Measurements from ENCODE around the gene INO80C.

INO80C gene

DNA sequence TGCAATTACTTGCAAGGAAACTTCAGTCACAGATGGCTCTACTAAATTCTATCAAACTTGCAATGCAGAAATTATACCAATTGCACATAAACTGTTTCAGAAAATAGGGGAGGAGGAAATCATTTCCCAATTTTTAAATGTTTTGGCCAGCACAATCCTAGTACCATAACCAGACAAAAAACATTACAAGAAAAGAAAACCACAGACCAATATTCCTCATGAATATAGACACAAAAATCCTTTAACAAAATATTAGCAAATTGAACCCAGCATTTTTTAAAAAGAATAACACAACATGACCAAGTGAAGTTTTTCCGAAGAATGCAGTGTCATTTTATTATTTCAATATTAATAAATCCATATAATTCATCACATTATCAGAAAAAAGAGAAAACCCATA is 45.8 kb downstream of the INO80C start:
- H3K36me3 ChIP-seq (ENCODE audit: insufficient read depth, low read length) = no peaks in the 10 kb centered on the region
- no peak overlapping the region for H3K4me3 ChIP-seq (ENCODE audit: low read depth in 1 of 2, low read length in 2 of 2)
- ATAC-seq (ENCODE audit: insufficient read depth, low read depth) (no peak), DNase-seq (no peak)
- H3K9ac ChIP-seq (ENCODE audit: low read depth, low read length) = no peak overlapping the region
- no peaks in the 10 kb centered on the region for H3K79me2 ChIP-seq (ENCODE audit: insufficient read depth, low read length)
- H3K4me2 ChIP-seq (ENCODE audit: insufficient read depth, low read length) = no peak overlapping the region
- peaks cover 3% of the 10 kb centered on the region for H3K9me3 ChIP-seq (ENCODE audit: insufficient read depth, low read length, severe bottlenecking)
- no peaks in the 10 kb centered on the region for H3K4me1 ChIP-seq (ENCODE audit: insufficient read depth, low read length)
- no peaks in the 10 kb centered on the region for H3K27me3 ChIP-seq (ENCODE audit: insufficient read depth, low read length, poor library complexity)
- no peaks in the 10 kb centered on the region for H4K20me1 ChIP-seq (ENCODE audit: insufficient read depth, low read length)
- no peak overlapping the region for H3K27ac ChIP-seq (ENCODE audit: low read length)
- no peak for TF ChIP-seq EZH2 (IDR thresholded peaks at IDR 0.05; ENCODE audit: borderline replicate concordance, low read depth, low read length, severe bottlenecking)
- TF ChIP-seq, protein P1, sequence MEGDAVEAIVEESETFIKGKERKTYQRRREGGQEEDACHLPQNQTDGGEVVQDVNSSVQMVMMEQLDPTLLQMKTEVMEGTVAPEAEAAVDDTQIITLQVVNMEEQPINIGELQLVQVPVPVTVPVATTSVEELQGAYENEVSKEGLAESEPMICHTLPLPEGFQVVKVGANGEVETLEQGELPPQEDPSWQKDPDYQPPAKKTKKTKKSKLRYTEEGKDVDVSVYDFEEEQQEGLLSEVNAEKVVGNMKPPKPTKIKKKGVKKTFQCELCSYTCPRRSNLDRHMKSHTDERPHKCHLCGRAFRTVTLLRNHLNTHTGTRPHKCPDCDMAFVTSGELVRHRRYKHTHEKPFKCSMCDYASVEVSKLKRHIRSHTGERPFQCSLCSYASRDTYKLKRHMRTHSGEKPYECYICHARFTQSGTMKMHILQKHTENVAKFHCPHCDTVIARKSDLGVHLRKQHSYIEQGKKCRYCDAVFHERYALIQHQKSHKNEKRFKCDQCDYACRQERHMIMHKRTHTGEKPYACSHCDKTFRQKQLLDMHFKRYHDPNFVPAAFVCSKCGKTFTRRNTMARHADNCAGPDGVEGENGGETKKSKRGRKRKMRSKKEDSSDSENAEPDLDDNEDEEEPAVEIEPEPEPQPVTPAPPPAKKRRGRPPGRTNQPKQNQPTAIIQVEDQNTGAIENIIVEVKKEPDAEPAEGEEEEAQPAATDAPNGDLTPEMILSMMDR (IDR thresholded peaks at IDR 0.05; ENCODE audit: borderline replicate concordance, extremely low read depth, low read length, poor library complexity, severe bottlenecking) = no peak
- H2AFZ ChIP-seq (ENCODE audit: low read depth, low read length) = no peak overlapping the region

DNA sequence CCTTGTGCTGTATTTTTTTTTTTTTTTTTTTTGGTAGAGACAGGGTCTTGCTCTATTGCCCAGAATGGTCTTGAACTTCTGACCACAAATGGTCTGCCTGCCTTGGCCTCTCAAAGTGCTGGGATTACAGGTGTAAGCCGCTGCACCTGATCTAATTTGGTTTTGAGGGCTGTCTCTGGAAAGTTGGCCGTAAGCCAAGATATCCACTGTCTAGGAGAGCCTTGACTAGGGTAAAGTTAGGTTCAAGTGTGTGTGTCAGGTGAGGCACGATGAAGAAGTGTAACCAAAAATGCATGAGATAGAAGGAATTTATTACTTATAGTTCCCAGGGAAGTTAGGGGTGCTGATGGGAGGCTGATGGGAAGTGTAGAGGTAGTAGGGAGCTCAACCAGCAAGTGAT is 46.7 kb downstream of the INO80C start:
- Histone ChIP-seq H3K4me2 (ENCODE audit: insufficient read depth, low read length) (no peak overlapping the region), H3K4me1 (ENCODE audit: insufficient read depth, low read length) (no peaks in the 10 kb centered on the region), H4K20me1 (ENCODE audit: insufficient read depth, low read length) (no peaks in the 10 kb centered on the region), H3K27me3 (ENCODE audit: insufficient read depth, low read length, poor library complexity) (no peaks in the 10 kb centered on the region), H3K9me3 (ENCODE audit: insufficient read depth, low read length, severe bottlenecking) (peaks cover 3% of the 10 kb centered on the region), H3K27ac (ENCODE audit: low read length) (no peak overlapping the region), H2AFZ (ENCODE audit: low read depth, low read length) (no peak overlapping the region), H3K36me3 (ENCODE audit: insufficient read depth, low read length) (no peaks in the 10 kb centered on the region), H3K79me2 (ENCODE audit: insufficient read depth, low read length) (no peaks in the 10 kb centered on the region), H3K4me3 (ENCODE audit: low read depth in 1 of 2, low read length in 2 of 2) (no peak overlapping the region), H3K9ac (ENCODE audit: low read depth, low read length) (no peak overlapping the region)
- TF ChIP-seq EZH2 (IDR thresholded peaks at IDR 0.05; ENCODE audit: borderline replicate concordance, low read depth, low read length, severe bottlenecking) = no peak
- DNase-seq = no peak
- ATAC-seq (ENCODE audit: insufficient read depth, low read depth) = no peak

DNA sequence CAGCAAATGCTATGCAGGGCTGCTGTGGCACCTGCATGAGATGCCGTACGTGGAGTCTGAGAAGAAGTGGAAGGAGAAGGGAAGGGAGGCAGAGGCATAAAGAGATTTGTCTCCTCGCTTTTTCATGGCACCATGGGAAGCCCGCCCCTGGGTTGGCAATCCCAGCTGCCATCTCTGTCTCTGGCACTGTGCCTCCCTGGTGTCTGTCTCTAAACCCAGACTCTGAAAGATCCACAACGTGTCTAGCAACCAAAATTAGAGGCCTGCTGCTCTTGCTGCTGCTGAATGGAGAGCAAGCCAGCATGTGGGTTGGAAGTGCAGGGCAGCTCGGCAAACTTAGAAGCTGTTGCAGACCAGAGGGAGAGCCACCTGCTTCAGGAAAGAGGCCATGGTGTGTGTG is 53.1 kb downstream of the INO80C start:
- no peaks in the 10 kb centered on the region for H3K4me1 ChIP-seq (ENCODE audit: insufficient read depth, low read length)
- DNase-seq (no peak), ATAC-seq (ENCODE audit: insufficient read depth, low read depth) (no peak)
- H3K79me2 ChIP-seq (ENCODE audit: insufficient read depth, low read length) = no peaks in the 10 kb centered on the region
- no peak overlapping the region for H3K4me2 ChIP-seq (ENCODE audit: insufficient read depth, low read length)
- no peaks in the 10 kb centered on the region for H3K9me3 ChIP-seq (ENCODE audit: insufficient read depth, low read length, severe bottlenecking)
- TF ChIP-seq, protein P1 (IDR thresholded peaks at IDR 0.05; ENCODE audit: borderline replicate concordance, extremely low read depth, low read length, poor library complexity, severe bottlenecking) = no peak
- TF ChIP-seq EZH2 (IDR thresholded peaks at IDR 0.05; ENCODE audit: borderline replicate concordance, low read depth, low read length, severe bottlenecking) = no peak
- no peaks in the 10 kb centered on the region for H3K27me3 ChIP-seq (ENCODE audit: insufficient read depth, low read length, poor library complexity)
- no peaks in the 10 kb centered on the region for H3K36me3 ChIP-seq (ENCODE audit: insufficient read depth, low read length)
- no peak overlapping the region for H3K9ac ChIP-seq (ENCODE audit: low read depth, low read length)
- no peaks in the 10 kb centered on the region for H4K20me1 ChIP-seq (ENCODE audit: insufficient read depth, low read length)
- H3K4me3 ChIP-seq (ENCODE audit: low read depth in 1 of 2, low read length in 2 of 2) = no peak overlapping the region
- no peak overlapping the region for H2AFZ ChIP-seq (ENCODE audit: low read depth, low read length)
- H3K27ac ChIP-seq (ENCODE audit: low read length) = no peak overlapping the region

DNA sequence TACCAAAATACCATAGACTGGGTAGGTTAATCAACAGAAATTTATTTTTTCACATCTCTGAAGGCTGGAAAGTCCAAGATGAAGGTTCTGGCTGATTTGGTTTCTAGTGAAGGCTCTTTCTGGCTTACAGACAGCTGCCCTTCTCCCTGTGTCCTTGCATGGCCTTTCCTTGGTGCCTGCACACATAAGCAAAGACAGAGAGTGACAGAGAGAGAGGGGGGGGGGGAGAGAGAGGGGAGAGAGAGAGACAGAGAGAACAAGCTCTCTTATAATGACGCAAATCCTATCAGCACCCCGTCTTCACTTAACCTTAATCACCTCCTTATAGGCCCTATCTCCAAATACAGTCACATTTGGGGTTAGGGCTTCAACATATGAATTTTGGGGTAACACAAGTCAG is 53.9 kb downstream of the INO80C start:
- no peaks in the 10 kb centered on the region for H3K79me2 ChIP-seq (ENCODE audit: insufficient read depth, low read length)
- ATAC-seq (ENCODE audit: insufficient read depth, low read depth) = no peak

More for the DNA sequence above, 53.9 kb downstream of the INO80C start:
- H3K27me3 ChIP-seq (ENCODE audit: insufficient read depth, low read length, poor library complexity) = no peaks in the 10 kb centered on the region
- DNase-seq = no peak
- no peaks in the 10 kb centered on the region for H3K36me3 ChIP-seq (ENCODE audit: insufficient read depth, low read length)
- H2AFZ ChIP-seq (ENCODE audit: low read depth, low read length) = no peak overlapping the region
- H4K20me1 ChIP-seq (ENCODE audit: insufficient read depth, low read length) = no peaks in the 10 kb centered on the region
- no peaks in the 10 kb centered on the region for H3K4me1 ChIP-seq (ENCODE audit: insufficient read depth, low read length)
- H3K9ac ChIP-seq (ENCODE audit: low read depth, low read length) = no peak overlapping the region
- no peak overlapping the region for H3K4me2 ChIP-seq (ENCODE audit: insufficient read depth, low read length)
- TF ChIP-seq, protein P1 (IDR thresholded peaks at IDR 0.05; ENCODE audit: borderline replicate concordance, extremely low read depth, low read length, poor library complexity, severe bottlenecking) = no peak
- no peak for TF ChIP-seq EZH2 (IDR thresholded peaks at IDR 0.05; ENCODE audit: borderline replicate concordance, low read depth, low read length, severe bottlenecking)
- no peak overlapping the region for H3K27ac ChIP-seq (ENCODE audit: low read length)
- H3K9me3 ChIP-seq (ENCODE audit: insufficient read depth, low read length, severe bottlenecking) = no peaks in the 10 kb centered on the region
- H3K4me3 ChIP-seq (ENCODE audit: low read depth in 1 of 2, low read length in 2 of 2) = no peak overlapping the region

Data from DND-41 (cell line).